Vagina (tissue), 2 donors: ENCODE measurements around the gene GH2.
"Not testable (repeated sequence)": the region's sequence is repeated elsewhere in the genome, so short reads cannot be mapped to it uniquely, and the experiment has no call there.

Experiments used
- POLR2A ChIP-seq, 2 donors: fragments of 450-650 bp; IDR thresholded peaks; one replicate each; pipeline ENCODE4 v1.6.1; 2017; ENCODE audit warnings: antibody characterized with exemption in 2 of 2, mild to moderate bottlenecking in 2 of 2, moderate library complexity in 2 of 2
- POLR2AphosphoS5 ChIP-seq, 2 donors: sonication (generic); formaldehyde crosslinking; IDR thresholded peaks; one replicate each; pipeline ENCODE4 v1.9.0; 2017; ENCODE audit warnings: antibody characterized with exemption in 2 of 2, mild to moderate bottlenecking in 2 of 2, low read depth in 1 of 2; ENCODE audit not compliant: insufficient read depth in 1 of 2
- TF ChIP-seq, protein P1 (sequence below), 3 experiments: fragments of 450-650 bp in 2 of 3; fragments of 200-600 bp in 1 of 3; sonication (generic) in 1 of 3; IDR thresholded peaks; one replicate each; pipeline ENCODE4 v1.5.1; 2017 to 2019; ENCODE audit warnings: antibody characterized with exemption in 3 of 3, mild to moderate bottlenecking in 2 of 3, moderate library complexity in 2 of 3

DNA sequence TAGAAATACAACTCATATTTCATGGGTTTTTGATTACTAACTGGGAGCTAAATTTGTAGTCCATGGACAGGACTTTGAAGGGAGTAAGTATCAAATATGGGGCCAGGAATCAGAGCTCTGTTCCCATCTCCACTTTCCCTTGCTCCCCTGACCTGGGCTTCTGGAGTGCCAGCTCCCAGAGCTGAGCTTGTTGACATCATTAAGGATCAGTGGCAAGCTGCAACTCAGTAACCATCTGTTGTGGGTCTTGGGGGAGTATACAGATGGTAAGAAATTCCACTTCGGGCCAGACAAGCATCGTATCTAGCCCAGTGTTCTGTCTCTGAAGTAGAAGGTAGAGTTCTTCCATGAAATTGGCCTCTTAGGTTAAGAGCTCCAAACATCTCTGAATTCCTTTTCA is 20.2 kb upstream of the GH2 start:
- TF ChIP-seq, protein P1, sequence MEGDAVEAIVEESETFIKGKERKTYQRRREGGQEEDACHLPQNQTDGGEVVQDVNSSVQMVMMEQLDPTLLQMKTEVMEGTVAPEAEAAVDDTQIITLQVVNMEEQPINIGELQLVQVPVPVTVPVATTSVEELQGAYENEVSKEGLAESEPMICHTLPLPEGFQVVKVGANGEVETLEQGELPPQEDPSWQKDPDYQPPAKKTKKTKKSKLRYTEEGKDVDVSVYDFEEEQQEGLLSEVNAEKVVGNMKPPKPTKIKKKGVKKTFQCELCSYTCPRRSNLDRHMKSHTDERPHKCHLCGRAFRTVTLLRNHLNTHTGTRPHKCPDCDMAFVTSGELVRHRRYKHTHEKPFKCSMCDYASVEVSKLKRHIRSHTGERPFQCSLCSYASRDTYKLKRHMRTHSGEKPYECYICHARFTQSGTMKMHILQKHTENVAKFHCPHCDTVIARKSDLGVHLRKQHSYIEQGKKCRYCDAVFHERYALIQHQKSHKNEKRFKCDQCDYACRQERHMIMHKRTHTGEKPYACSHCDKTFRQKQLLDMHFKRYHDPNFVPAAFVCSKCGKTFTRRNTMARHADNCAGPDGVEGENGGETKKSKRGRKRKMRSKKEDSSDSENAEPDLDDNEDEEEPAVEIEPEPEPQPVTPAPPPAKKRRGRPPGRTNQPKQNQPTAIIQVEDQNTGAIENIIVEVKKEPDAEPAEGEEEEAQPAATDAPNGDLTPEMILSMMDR (IDR thresholded peaks at IDR 0.05) = not testable (repeated sequence)
- not testable (repeated sequence) for TF ChIP-seq POLR2A (IDR thresholded peaks at IDR 0.05); POLR2AphosphoS5 (IDR thresholded peaks at IDR 0.05; ENCODE audit: insufficient read depth in 1 of 2, low read depth in 1 of 2)
